G401.6 (cell line): ENCODE data around the gene HLCS.

ENCODE experiments used
- FAIRE-seq: peaks from 2 replicates; lab custom pipeline; 2012; peaks lifted over from hg19 to GRCh38; lab: Jason Lieb, UNC

The HLCS gene

GRCh38 chr21:36701756-36702621, 264.5 kb downstream of the HLCS start:
- FAIRE-seq = no peak

DNA sequence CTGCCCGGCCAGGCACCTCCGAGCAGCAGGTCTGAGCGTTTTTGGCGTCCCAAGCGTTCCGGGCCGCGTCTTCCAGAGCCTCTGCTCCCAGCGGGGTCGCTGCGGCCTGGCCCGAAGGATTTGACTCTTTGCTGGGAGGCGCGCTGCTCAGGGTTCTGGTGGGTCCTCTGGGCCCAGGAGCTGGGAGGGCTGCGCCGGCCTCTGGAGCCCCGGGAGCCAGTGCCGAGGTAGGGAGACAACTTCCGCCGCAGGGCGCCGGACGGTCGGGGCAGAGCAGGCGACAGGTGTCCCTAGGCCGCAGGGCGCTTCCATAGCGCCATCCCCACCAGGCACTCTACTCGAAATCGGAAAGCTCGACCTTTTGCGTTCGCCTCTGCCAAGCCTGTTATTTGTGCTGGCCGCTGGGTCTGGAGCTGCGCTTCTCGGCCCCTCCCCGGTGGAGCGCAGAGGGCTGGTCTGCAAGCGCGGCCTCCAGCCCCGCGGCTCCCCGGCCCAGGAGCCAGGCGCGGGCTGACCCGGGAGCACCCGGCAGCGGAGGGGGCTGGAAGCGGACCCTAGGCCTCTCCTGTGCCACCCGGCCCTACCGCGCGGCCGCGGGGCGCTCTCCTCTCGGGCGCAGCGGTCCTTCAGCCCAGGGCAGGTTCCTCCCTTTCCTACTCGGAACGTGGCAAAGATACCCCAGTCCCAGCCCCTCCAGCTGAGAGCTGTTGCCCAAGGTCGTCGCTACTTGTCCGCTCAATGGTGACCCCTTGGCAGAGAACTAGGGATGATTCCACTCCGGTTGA, 265.3 kb downstream of the HLCS start:
- FAIRE-seq = no peak
